Measurements from ENCODE around the gene WEE2.

The WEE2 gene

DNA sequence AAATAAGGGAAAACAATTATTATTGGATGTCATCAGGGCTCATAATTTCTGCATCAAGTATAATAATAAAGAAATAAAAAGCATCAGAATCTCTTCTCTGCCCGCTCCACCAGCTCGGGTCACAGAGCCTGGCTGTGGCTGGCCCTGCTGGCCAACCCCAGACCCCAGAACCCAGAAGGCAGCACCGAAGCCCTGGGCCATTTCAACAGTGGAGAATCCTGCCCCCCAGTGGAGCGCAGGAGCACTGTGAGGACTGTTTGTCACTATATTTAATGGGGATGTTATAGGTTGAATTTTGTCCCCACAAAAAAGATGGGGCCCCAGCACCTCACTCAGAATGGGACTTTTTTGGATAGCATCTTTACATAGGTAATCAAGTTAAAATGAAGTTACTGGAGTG, 33.5 kb upstream of the WEE2 start:
- Histone ChIP-seq H3K27ac (ENCODE audit: extremely low read depth, low read depth, low read length) (no peak overlapping the region), H3K4me3 (ENCODE audit: low read depth, low read length) (no peak overlapping the region), H3K36me3 (ENCODE audit: control insufficient read depth in 2 of 2, insufficient read depth in 1 of 2, low read length in 2 of 2) (peaks cover 0 to 33% of the 10 kb centered on the region in 2 experiments; a peak in 2 of 3 replicates), H3K4me1 (ENCODE audit: control insufficient read depth, insufficient read depth, low read length) (no peaks in the 10 kb centered on the region), H3K9me3 (ENCODE audit: control insufficient read depth, insufficient read depth, low read depth, low read length) (no peaks in the 10 kb centered on the region)
- CTCF ChIA-PET: interaction anchor here (0.6 to 2.2 kb wide), 3 partner anchors 8 to 1902 kb away, joined by 3 to 7 read pairs (median 3); no protein-coding TSS in a partner anchor
- TF ChIP-seq SALL2 (tag by site-specific recombination; IDR thresholded peaks at IDR 0.05; ENCODE audit: borderline replicate concordance) (no peak), ZNF561 (tag by site-specific recombination; IDR thresholded peaks at IDR 0.05; ENCODE audit: borderline replicate concordance) (no peak), ZNF184 (tag by site-specific recombination; IDR thresholded peaks at IDR 0.05) (no peak), ZNF768 (tag by site-specific recombination; IDR thresholded peaks at IDR 0.05) (no peak), ZNF707 (tag by site-specific recombination; IDR thresholded peaks at IDR 0.05) (no peak), ZNF302 (tag by site-specific recombination; IDR thresholded peaks at IDR 0.05; ENCODE audit: low read depth) (no peak), ZNF404 (tag by site-specific recombination; IDR thresholded peaks at IDR 0.05) (no peak), MYNN (tag by site-specific recombination; IDR thresholded peaks at IDR 0.05; ENCODE audit: borderline replicate concordance) (no peak), ZNF350 (tag by site-specific recombination; IDR thresholded peaks at IDR 0.05) (no peak), ZNF140 (tag by site-specific recombination; IDR thresholded peaks at IDR 0.05) (no peak)
- TF ChIP-seq, protein P1, sequence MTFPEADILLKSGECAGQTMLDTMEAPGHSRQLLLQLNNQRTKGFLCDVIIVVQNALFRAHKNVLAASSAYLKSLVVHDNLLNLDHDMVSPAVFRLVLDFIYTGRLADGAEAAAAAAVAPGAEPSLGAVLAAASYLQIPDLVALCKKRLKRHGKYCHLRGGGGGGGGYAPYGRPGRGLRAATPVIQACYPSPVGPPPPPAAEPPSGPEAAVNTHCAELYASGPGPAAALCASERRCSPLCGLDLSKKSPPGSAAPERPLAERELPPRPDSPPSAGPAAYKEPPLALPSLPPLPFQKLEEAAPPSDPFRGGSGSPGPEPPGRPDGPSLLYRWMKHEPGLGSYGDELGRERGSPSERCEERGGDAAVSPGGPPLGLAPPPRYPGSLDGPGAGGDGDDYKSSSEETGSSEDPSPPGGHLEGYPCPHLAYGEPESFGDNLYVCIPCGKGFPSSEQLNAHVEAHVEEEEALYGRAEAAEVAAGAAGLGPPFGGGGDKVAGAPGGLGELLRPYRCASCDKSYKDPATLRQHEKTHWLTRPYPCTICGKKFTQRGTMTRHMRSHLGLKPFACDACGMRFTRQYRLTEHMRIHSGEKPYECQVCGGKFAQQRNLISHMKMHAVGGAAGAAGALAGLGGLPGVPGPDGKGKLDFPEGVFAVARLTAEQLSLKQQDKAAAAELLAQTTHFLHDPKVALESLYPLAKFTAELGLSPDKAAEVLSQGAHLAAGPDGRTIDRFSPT (tag by site-specific recombination; IDR thresholded peaks at IDR 0.05): no peak
- POLR2A ChIA-PET: no interaction called here

GRCh38 chr7:141675436-141676215, 32.5 kb upstream of the WEE2 start:
- CTCF ChIA-PET: interaction anchor here (0.9 to 2.2 kb wide), 3 partner anchors 11 to 110 kb away, joined by 3 to 7 read pairs (median 4); no protein-coding TSS in a partner anchor
- Histone ChIP-seq H3K9me3 (ENCODE audit: control insufficient read depth, insufficient read depth, low read depth, low read length) (no peaks in the 10 kb centered on the region), H3K4me3 (ENCODE audit: low read depth, low read length) (no peak overlapping the region), H3K4me1 (ENCODE audit: control insufficient read depth, insufficient read depth, low read length) (no peaks in the 10 kb centered on the region), H3K36me3 (ENCODE audit: control insufficient read depth in 2 of 2, insufficient read depth in 1 of 2, low read length in 2 of 2) (peaks cover 0 to 37% of the 10 kb centered on the region in 2 experiments; a peak in 2 of 3 replicates), H3K27ac (ENCODE audit: extremely low read depth, low read depth, low read length) (no peak overlapping the region)
- TF ChIP-seq KLF8 (tag by site-specific recombination; IDR thresholded peaks at IDR 0.05) (no peak), PRDM4 (tag by site-specific recombination; IDR thresholded peaks at IDR 0.05) (no peak), ZXDB (tag by site-specific recombination; IDR thresholded peaks at IDR 0.05) (no peak), ZNF561 (tag by site-specific recombination; IDR thresholded peaks at IDR 0.05; ENCODE audit: borderline replicate concordance) (no peak), ZNF23 (tag by site-specific recombination; IDR thresholded peaks at IDR 0.05; ENCODE audit: borderline replicate concordance) (no peak), SP7 (tag by site-specific recombination; IDR thresholded peaks at IDR 0.05) (no peak), ZBTB20 (tag by site-specific recombination; IDR thresholded peaks at IDR 0.05) (no peak), ZNF423 (tag by site-specific recombination; IDR thresholded peaks at IDR 0.05) (no peak)
- TF ChIP-seq, protein P2, sequence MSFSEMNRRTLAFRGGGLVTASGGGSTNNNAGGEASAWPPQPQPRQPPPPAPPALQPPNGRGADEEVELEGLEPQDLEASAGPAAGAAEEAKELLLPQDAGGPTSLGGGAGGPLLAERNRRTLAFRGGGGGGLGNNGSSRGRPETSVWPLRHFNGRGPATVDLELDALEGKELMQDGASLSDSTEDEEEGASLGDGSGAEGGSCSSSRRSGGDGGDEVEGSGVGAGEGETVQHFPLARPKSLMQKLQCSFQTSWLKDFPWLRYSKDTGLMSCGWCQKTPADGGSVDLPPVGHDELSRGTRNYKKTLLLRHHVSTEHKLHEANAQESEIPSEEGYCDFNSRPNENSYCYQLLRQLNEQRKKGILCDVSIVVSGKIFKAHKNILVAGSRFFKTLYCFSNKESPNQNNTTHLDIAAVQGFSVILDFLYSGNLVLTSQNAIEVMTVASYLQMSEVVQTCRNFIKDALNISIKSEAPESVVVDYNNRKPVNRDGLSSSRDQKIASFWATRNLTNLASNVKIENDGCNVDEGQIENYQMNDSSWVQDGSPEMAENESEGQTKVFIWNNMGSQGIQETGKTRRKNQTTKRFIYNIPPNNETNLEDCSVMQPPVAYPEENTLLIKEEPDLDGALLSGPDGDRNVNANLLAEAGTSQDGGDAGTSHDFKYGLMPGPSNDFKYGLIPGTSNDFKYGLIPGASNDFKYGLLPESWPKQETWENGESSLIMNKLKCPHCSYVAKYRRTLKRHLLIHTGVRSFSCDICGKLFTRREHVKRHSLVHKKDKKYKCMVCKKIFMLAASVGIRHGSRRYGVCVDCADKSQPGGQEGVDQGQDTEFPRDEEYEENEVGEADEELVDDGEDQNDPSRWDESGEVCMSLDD (tag by site-specific recombination; IDR thresholded peaks at IDR 0.05): no peak
- POLR2A ChIA-PET: no interaction called here

Measured in HEK293 (cell line).